ENCODE data around the gene TRAPPC2B. TPM values are rescaled to one million over a fixed set of nuclear protein-coding genes. Genes with fewer than 3 reads are reported as not detected.

Gene TRAPPC2B
- total RNA-seq, 1 donor from 2014 or later, result 13.4 TPM

- DNase-seq (ENCODE audit: extremely low spot score, unreplicated experiment), result no peak
- Mint-ChIP-seq H3K4me3 (ENCODE audit: unreplicated experiment) (peak overlapping the region; percentile 95), H3K27ac (ENCODE audit: unreplicated experiment) (peak overlapping the region; percentile 99), H3K9me3 (ENCODE audit: unreplicated experiment) (no peaks in the 10 kb centered on the region), H3K36me3 (ENCODE audit: unreplicated experiment) (peaks cover 20% of the 10 kb centered on the region), H3K4me1 (ENCODE audit: unreplicated experiment) (peaks cover 27% of the 10 kb centered on the region), H3K27me3 (ENCODE audit: unreplicated experiment) (peaks cover 16% of the 10 kb centered on the region)
- no peak for TF ChIP-seq CTCF (IDR thresholded peaks at IDR 0.05)
These were observed 42.2 kb upstream of the TRAPPC2B start for GRCh38 chr19:57321116-57321515.

DNA sequence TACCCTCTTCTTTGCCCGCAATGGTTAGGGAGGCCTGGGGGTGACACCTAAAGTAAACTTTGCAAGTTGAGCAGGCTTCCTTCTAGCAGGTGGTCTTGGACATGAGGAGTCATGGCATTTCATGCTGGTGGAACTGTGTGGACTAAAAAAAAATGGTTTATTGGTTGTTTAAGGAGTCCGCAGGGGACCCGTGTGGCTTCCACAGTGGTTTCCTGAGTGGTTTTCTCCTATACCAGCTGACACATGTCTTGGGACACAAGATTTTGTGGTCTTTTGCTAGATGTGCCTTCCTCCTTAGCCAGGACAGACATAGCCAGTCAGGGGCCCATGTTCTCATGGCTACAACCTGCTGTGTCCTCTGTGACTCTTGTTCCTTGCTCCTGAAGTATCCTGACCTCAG, 41.6 kb upstream of the TRAPPC2B start:
- H3K4me3 Mint-ChIP-seq (ENCODE audit: unreplicated experiment), result peak overlapping the region; percentile 95
- TF ChIP-seq CTCF (IDR thresholded peaks at IDR 0.05), result no peak
- no peak for DNase-seq (ENCODE audit: extremely low spot score, unreplicated experiment)
- H3K9me3 Mint-ChIP-seq (ENCODE audit: unreplicated experiment), result no peaks in the 10 kb centered on the region
- peaks cover 11% of the 10 kb centered on the region for H3K27me3 Mint-ChIP-seq (ENCODE audit: unreplicated experiment)
- peaks cover 25% of the 10 kb centered on the region for H3K36me3 Mint-ChIP-seq (ENCODE audit: unreplicated experiment)
- H3K4me1 Mint-ChIP-seq (ENCODE audit: unreplicated experiment), result peaks cover 27% of the 10 kb centered on the region
- H3K27ac Mint-ChIP-seq (ENCODE audit: unreplicated experiment), result no peak overlapping the region

GRCh38 chr19:57324992-57325391, 38.4 kb upstream of the TRAPPC2B start:
- Mint-ChIP-seq H3K36me3 (ENCODE audit: unreplicated experiment) (peaks cover 53% of the 10 kb centered on the region), H3K4me3 (ENCODE audit: unreplicated experiment) (no peak overlapping the region), H3K4me1 (ENCODE audit: unreplicated experiment) (peaks cover 22% of the 10 kb centered on the region), H3K9me3 (ENCODE audit: unreplicated experiment) (peaks cover 6% of the 10 kb centered on the region), H3K27me3 (ENCODE audit: unreplicated experiment) (no peaks in the 10 kb centered on the region), H3K27ac (ENCODE audit: unreplicated experiment) (no peak overlapping the region)
- DNase-seq (ENCODE audit: extremely low spot score, unreplicated experiment), result no peak
- no peak for TF ChIP-seq CTCF (IDR thresholded peaks at IDR 0.05)

DNA sequence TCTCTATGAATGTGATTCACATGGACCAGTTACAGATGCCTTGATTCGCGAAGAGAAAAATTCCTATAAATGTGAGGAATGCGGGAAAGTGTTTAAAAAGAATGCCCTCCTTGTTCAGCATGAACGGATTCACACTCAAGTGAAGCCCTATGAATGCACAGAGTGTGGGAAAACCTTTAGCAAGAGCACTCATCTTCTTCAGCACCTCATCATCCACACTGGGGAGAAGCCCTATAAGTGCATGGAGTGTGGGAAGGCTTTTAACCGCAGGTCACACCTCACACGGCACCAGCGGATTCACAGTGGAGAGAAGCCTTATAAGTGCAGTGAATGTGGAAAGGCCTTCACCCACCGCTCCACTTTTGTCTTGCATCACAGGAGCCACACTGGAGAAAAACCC, 35.4 kb upstream of the TRAPPC2B start:
- H3K4me3 Mint-ChIP-seq (ENCODE audit: unreplicated experiment), result no peak overlapping the region
- H3K36me3 Mint-ChIP-seq (ENCODE audit: unreplicated experiment), result peaks cover 65% of the 10 kb centered on the region

DNA sequence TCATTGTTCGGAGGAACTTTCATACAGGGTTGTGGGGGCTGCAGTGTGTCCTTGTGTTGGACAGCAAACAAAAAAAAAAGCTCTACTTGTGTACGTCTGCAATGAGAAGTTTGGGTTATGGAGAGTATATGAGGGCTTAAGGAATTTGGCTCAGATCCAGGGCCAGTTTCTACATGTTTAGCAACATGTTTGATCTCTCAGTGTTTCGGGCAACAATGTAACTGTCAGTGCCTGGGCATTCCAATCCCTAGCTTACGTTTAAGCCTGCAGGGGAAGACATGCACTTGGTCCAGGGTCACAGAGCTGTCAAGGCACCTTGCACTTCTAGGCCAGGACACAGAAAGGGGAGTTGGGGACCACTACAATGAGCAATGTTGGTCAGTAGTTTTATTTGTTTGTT, 29.2 kb upstream of the TRAPPC2B start:
- no peak for DNase-seq (ENCODE audit: extremely low spot score, unreplicated experiment)
- no peak overlapping the region for H3K4me3 Mint-ChIP-seq (ENCODE audit: unreplicated experiment)
- peaks cover 28% of the 10 kb centered on the region for H3K36me3 Mint-ChIP-seq (ENCODE audit: unreplicated experiment)
- no peaks in the 10 kb centered on the region for H3K9me3 Mint-ChIP-seq (ENCODE audit: unreplicated experiment)
- H3K4me1 Mint-ChIP-seq (ENCODE audit: unreplicated experiment), result no peaks in the 10 kb centered on the region
- H3K27me3 Mint-ChIP-seq (ENCODE audit: unreplicated experiment), result no peaks in the 10 kb centered on the region
- TF ChIP-seq CTCF (IDR thresholded peaks at IDR 0.05), result no peak
- no peak overlapping the region for H3K27ac Mint-ChIP-seq (ENCODE audit: unreplicated experiment)

More for the DNA sequence above, 35.4 kb upstream of the TRAPPC2B start:
- H3K4me1 Mint-ChIP-seq (ENCODE audit: unreplicated experiment), result no peaks in the 10 kb centered on the region
- no peak overlapping the region for H3K27ac Mint-ChIP-seq (ENCODE audit: unreplicated experiment)
- H3K27me3 Mint-ChIP-seq (ENCODE audit: unreplicated experiment), result no peaks in the 10 kb centered on the region
- H3K9me3 Mint-ChIP-seq (ENCODE audit: unreplicated experiment), result peaks cover 6% of the 10 kb centered on the region
- TF ChIP-seq CTCF (IDR thresholded peaks at IDR 0.05), result no peak
- DNase-seq (ENCODE audit: extremely low spot score, unreplicated experiment), result no peak

Measured in osteocyte (in vitro differentiated cells).